HEK293 (cell line): Measurements from ENCODE around the gene WFDC1.

Experiments
- KLF7 ChIP-seq: fragments of 450-650 bp; formaldehyde crosslinking; IDR thresholded peaks from 2 replicates; pipeline ENCODE4 v1.5.1; 2016; ENCODE audit warnings: missing biosample characterization, missing genetic modification characterization, borderline replicate concordance
- ZNF792 ChIP-seq: fragments of 450-650 bp; formaldehyde crosslinking; IDR thresholded peaks from 2 replicates; pipeline ENCODE4 v1.5.1; 2016; ENCODE audit warnings: missing biosample characterization, missing genetic modification characterization

DNA sequence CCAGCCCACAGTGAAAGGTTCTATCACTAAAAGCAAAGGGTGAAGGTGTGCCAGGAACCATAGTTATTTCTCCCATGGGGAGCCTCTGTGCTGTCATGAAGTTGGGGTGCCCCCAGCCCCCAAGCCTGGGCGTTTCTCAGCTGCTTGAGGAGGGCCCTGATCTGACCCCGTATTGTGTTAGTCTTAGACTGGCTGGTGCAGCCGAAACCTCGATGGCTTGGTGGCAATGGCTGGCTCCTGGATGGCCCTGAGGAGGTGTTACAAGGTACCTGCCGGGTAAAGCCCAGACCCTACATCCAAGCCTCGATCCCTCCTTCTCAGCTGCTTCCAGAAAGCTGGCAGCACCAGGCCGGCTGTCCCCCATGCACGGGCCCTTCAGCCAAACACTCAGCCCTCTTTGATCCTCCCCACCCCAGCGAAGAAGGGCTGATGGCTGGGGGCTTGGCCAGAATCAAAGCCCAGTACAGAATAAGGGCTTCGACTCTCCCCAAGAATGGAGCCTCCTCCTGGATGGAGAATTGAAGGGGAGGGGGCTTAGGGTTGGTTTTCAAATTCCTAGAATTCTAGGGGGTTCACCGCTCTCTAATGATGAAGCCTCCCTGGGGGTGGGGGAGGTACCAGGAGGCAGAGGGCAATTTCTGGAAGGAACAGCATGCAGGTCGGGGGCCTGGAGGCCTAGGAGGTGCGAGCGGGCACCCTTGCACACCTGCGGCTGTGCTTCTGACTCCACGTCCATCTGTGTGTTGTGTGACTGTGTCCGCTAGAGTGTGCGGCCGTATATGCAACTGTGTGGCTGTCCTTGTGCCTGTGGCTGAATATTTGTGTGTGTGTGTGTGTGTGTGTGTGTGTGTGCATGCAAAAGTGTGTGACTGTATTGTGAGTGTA is 23.7 kb downstream of the WFDC1 start:
- TF ChIP-seq KLF7 (tag by site-specific recombination) (no peak), ZNF792 (tag by site-specific recombination) (no peak)
